Measurements from ENCODE around the gene PIK3C2B. TPM values are rescaled to one million over a fixed set of nuclear protein-coding genes. Genes with fewer than 3 reads are reported as not detected.

The PIK3C2B gene
- total RNA-seq, 1 experiment from 2014 or later = 52.4 TPM

- Histone ChIP-seq H3K27ac (no peak overlapping the region), H3K79me2 (ENCODE audit: low read depth) (peaks cover 33% of the 10 kb centered on the region), H3K4me2 (no peak overlapping the region), H3K4me3 (no peak overlapping the region), H3K27me3 (ENCODE audit: insufficient read depth, low read depth) (no peaks in the 10 kb centered on the region), H3K9me2 (ENCODE audit: insufficient read depth) (no peaks in the 10 kb centered on the region), H4K20me1 (ENCODE audit: insufficient read depth) (no peaks in the 10 kb centered on the region), H3F3A (ENCODE audit: insufficient read depth, low read depth) (peaks cover 13% of the 10 kb centered on the region; the same call in 1 of the 2 replicates), H2AFZ (no peak overlapping the region), H3K36me3 (ENCODE audit: low read depth) (peaks cover 18% of the 10 kb centered on the region), H3K4me1 (replicated peaks; ENCODE audit: insufficient read depth) (peaks cover 11% of the 10 kb centered on the region), H3K9me3 (ENCODE audit: insufficient read depth, low read depth) (no peaks in the 10 kb centered on the region)
- no TSS peak for BruUV-seq (replicated peaks)
- CTCF ChIA-PET = interaction anchor here (0.6 kb wide), 1 partner anchor 216 kb away, joined by 6 read pairs; no protein-coding TSS in a partner anchor
- DNase-seq = no peak
- no peak for TF ChIP-seq CTCF (conservative IDR thresholded peaks at IDR 0.05)
- no peak for TF ChIP-seq EZH2 (IDR thresholded peaks at IDR 0.05; ENCODE audit: low read depth)
- intact Hi-C loops (cut with micrococcal nuclease; ENCODE audit: unreplicated experiment) = no loop called here
- POLR2A ChIA-PET (ENCODE audit: unreplicated experiment) = interaction anchor here (0.7 kb wide), 1 partner anchor 64 kb away, joined by 8 read pairs; no protein-coding TSS in a partner anchor
These were observed 20.2 kb upstream of the PIK3C2B start for GRCh38 chr1:204514828-204515227.

- no peak overlapping the region for H2AFZ ChIP-seq
- H3K36me3 ChIP-seq (ENCODE audit: low read depth) = peaks cover 4% of the 10 kb centered on the region
- no peaks in the 10 kb centered on the region for H3K27me3 ChIP-seq (ENCODE audit: insufficient read depth, low read depth)
- H3K4me1 ChIP-seq (replicated peaks; ENCODE audit: insufficient read depth) = peaks cover 23% of the 10 kb centered on the region
- no peak overlapping the region for H3K27ac ChIP-seq
- no peaks in the 10 kb centered on the region for H3K9me2 ChIP-seq (ENCODE audit: insufficient read depth)
- no peak overlapping the region for H3K4me2 ChIP-seq
- ChIA-PET POLR2A (ENCODE audit: unreplicated experiment) (no interaction called here), CTCF (no interaction called here)
- DNase-seq = no peak
- TF ChIP-seq EZH2 (IDR thresholded peaks at IDR 0.05; ENCODE audit: low read depth) (no peak), CTCF (conservative IDR thresholded peaks at IDR 0.05) (no peak)
- peaks cover 28% of the 10 kb centered on the region for H3F3A ChIP-seq (ENCODE audit: insufficient read depth, low read depth)
- H4K20me1 ChIP-seq (ENCODE audit: insufficient read depth) = no peaks in the 10 kb centered on the region
- H3K79me2 ChIP-seq (ENCODE audit: low read depth) = peaks cover 17% of the 10 kb centered on the region
- BruUV-seq (replicated peaks) = no TSS peak
- intact Hi-C loops (cut with micrococcal nuclease; ENCODE audit: unreplicated experiment) = no loop called here
- no peak overlapping the region for H3K4me3 ChIP-seq
- no peaks in the 10 kb centered on the region for H3K9me3 ChIP-seq (ENCODE audit: insufficient read depth, low read depth)
These were observed 18.6 kb upstream of the PIK3C2B start for GRCh38 chr1:204513117-204513716.

GRCh38 chr1:204511366-204511765, 16.8 kb upstream of the PIK3C2B start:
- BruUV-seq (replicated peaks) = no TSS peak
- POLR2A ChIA-PET (ENCODE audit: unreplicated experiment) = no interaction called here
- Histone ChIP-seq H3K4me2 (no peak overlapping the region), H3K4me3 (no peak overlapping the region), H3K27me3 (ENCODE audit: insufficient read depth, low read depth) (no peaks in the 10 kb centered on the region), H3K36me3 (ENCODE audit: low read depth) (no peaks in the 10 kb centered on the region), H4K20me1 (ENCODE audit: insufficient read depth) (no peaks in the 10 kb centered on the region), H3K9me3 (ENCODE audit: insufficient read depth, low read depth) (no peaks in the 10 kb centered on the region), H3K9me2 (ENCODE audit: insufficient read depth) (no peaks in the 10 kb centered on the region), H3F3A (ENCODE audit: insufficient read depth, low read depth) (peaks cover 43% of the 10 kb centered on the region), H3K4me1 (replicated peaks; ENCODE audit: insufficient read depth) (peaks cover 15% of the 10 kb centered on the region), H3K27ac (no peak overlapping the region), H3K79me2 (ENCODE audit: low read depth) (no peaks in the 10 kb centered on the region), H2AFZ (no peak overlapping the region)
- intact Hi-C loops (cut with micrococcal nuclease; ENCODE audit: unreplicated experiment) = no loop called here
- CTCF ChIA-PET = no interaction called here
- DNase-seq = no peak
- TF ChIP-seq EZH2 (IDR thresholded peaks at IDR 0.05; ENCODE audit: low read depth) = no peak
- no peak for TF ChIP-seq CTCF (conservative IDR thresholded peaks at IDR 0.05)

Measured in PC-9 (cell line).